Measurements from ENCODE around the gene CEBPA. TPM values are rescaled to one million over a fixed set of nuclear protein-coding genes. Genes with fewer than 3 reads are reported as not detected.
"Not testable (repeated sequence)": the region's sequence is repeated elsewhere in the genome, so short reads cannot be mapped to it uniquely, and the experiment has no call there.

Gene CEBPA
- total RNA-seq, 1 experiment from 2014 or later, result 2.5 TPM

DNA sequence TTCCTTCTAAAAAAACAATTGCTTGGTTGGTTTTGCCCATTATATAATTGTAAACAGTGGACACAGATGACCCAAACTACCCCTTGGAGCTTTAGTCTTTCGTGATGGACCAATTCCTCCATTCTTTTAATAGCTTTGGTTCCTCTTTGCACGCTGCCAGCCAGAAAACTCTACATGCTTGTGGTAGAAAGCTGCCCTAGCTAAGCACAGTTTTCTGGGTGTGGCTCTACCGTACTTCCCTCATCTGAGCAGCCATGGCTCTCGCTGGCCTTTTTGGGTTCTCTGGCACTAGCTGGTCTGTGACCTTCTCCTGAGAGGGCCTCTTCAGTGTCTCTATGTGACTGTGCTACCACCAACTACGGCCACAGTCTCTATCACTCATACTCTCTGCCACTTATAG is 29.9 kb upstream of the CEBPA start:
- DNase-seq (ENCODE audit: low read depth, low spot score), result no peak
- in situ Hi-C loops (cut with HindIII; ENCODE audit: low pct_unique_long_range_greater_than_20kb, low sequenced_read_pairs), result no loop called here

- in situ Hi-C loops (cut with HindIII; ENCODE audit: low pct_unique_long_range_greater_than_20kb, low sequenced_read_pairs), result no loop called here
- no peak for DNase-seq (ENCODE audit: low read depth, low spot score)
Measured at GRCh38 chr19:33329736-33330135, 27.4 kb upstream of the CEBPA start.

DNA sequence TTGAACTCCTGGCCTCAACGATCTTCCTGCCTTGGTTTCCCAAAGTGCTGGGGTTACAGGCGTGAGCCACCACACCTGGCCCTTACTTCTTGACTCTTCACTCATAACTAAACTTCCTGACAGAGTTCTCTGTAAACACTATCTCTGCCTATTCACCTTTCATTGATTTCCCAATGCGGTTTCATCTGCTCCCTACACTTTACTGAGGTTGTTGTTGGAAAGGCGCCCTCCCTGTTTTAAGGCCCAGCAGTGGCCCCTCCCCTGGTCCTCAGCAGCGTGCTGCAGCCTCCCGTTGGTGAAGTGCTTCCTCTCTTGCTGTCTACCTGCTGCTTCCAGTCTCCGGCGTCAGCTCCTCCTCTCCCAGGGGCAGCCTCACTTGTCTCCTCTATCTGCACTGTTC is 26.7 kb upstream of the CEBPA start:
- in situ Hi-C loops (cut with HindIII; ENCODE audit: low pct_unique_long_range_greater_than_20kb, low sequenced_read_pairs), result no loop called here
- DNase-seq (ENCODE audit: low read depth, low spot score), result no peak

DNA sequence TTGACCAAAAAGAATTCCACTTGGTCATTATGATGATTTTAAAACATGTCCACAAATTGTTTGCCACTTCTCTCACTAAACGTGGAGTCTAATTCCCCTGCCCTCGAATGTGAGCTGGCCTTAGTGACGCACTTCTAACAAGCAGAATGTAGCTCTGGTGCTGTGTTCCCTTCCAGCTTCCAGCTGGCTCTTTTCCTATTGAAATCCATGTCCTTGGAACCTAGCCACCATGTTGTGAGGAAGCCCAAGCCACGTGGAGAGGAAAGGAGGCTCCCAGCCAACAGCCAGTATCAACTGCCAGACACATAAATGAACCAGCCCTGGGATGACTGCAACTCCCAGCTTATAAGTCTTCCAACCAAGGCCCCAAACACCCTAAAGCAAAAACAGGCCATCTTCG is 23.6 kb upstream of the CEBPA start:
- no peak for DNase-seq (ENCODE audit: low read depth, low spot score)
- in situ Hi-C loops (cut with HindIII; ENCODE audit: low pct_unique_long_range_greater_than_20kb, low sequenced_read_pairs), result no loop called here

GRCh38 chr19:33324628-33325027 is 22.3 kb upstream of the CEBPA start:
- in situ Hi-C loops (cut with HindIII; ENCODE audit: low pct_unique_long_range_greater_than_20kb, low sequenced_read_pairs), result no loop called here

GRCh38 chr19:33323093-33323820 is 20.9 kb upstream of the CEBPA start:
- peak; percentile 36 for DNase-seq (ENCODE audit: low read depth, low spot score)
- in situ Hi-C loops (cut with HindIII; ENCODE audit: low pct_unique_long_range_greater_than_20kb, low sequenced_read_pairs), result no loop called here

More at GRCh38 chr19:33324628-33325027, 22.3 kb upstream of the CEBPA start:
- DNase-seq (ENCODE audit: low read depth, low spot score), result no peak

DNA sequence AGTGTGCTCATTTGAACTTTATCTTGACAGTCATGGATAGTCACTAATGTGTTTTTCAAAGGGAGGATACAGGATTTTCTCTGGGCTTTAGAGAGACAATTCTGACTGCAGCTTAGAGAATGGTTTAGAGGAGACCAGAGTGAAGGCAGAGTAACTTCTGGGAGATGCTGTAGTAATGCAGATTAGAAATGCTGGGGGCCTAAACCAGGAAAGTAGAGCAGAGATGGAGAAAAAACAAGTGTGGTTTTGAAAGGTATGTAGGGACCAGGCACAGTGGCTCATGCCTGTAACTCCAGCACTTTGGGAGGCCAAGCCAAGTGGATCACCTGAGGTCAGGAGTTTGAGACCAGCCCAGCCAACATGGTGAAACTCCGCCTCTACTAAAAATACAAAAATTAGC is 18.3 kb upstream of the CEBPA start:
- in situ Hi-C loops (cut with HindIII; ENCODE audit: low pct_unique_long_range_greater_than_20kb, low sequenced_read_pairs), result no loop called here

GRCh38 chr19:33317991-33318390 is 15.7 kb upstream of the CEBPA start:
- DNase-seq (ENCODE audit: low read depth, low spot score); in situ Hi-C loops (cut with HindIII; ENCODE audit: low pct_unique_long_range_greater_than_20kb, low sequenced_read_pairs): not testable (repeated sequence)

More for the DNA sequence above, 18.3 kb upstream of the CEBPA start:
- no peak for DNase-seq (ENCODE audit: low read depth, low spot score)

- in situ Hi-C loops (cut with HindIII; ENCODE audit: low pct_unique_long_range_greater_than_20kb, low sequenced_read_pairs), result no loop called here
- DNase-seq (ENCODE audit: low read depth, low spot score), result no peak
Measured at GRCh38 chr19:33317517-33317916, 15.2 kb upstream of the CEBPA start.

- no peak for DNase-seq (ENCODE audit: low read depth, low spot score)
- in situ Hi-C loops (cut with HindIII; ENCODE audit: low pct_unique_long_range_greater_than_20kb, low sequenced_read_pairs), result no loop called here
Measured at GRCh38 chr19:33316541-33317264, 14.4 kb upstream of the CEBPA start.

GRCh38 chr19:33312808-33313207 is 10.5 kb upstream of the CEBPA start:
- DNase-seq (ENCODE audit: low read depth, low spot score); in situ Hi-C loops (cut with HindIII; ENCODE audit: low pct_unique_long_range_greater_than_20kb, low sequenced_read_pairs): not testable (repeated sequence)

DNA sequence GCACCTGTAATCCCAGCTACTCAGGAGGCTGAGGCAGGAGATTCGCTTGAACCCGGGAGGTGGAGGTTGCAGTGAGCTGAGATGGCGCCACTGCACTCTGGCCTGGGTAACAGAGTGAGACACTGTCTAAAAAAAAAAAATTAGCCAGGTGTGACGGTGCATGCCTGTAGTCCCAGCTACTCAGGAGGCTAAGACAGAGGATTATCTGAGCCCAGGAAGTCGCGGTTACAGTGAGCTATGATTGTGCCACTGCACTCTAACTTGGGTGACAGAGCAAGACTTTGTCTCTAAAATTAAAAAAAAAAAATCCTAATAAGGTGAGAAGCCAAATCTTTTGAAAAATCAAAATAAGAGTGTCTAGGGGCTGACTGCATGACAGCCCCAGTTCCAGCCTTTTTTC is 9.7 kb upstream of the CEBPA start:
- DNase-seq (ENCODE audit: low read depth, low spot score), result no peak
- in situ Hi-C loops (cut with HindIII; ENCODE audit: low pct_unique_long_range_greater_than_20kb, low sequenced_read_pairs), result no loop called here

- no peak for DNase-seq (ENCODE audit: low read depth, low spot score)
Measured at GRCh38 chr19:33311326-33311682, 9.0 kb upstream of the CEBPA start.

GRCh38 chr19:33310606-33311325 is 8.4 kb upstream of the CEBPA start:
- in situ Hi-C loops (cut with HindIII; ENCODE audit: low pct_unique_long_range_greater_than_20kb, low sequenced_read_pairs), result no loop called here
- DNase-seq (ENCODE audit: low read depth, low spot score), result no peak

More at GRCh38 chr19:33311326-33311682, 9.0 kb upstream of the CEBPA start:
- in situ Hi-C loops (cut with HindIII; ENCODE audit: low pct_unique_long_range_greater_than_20kb, low sequenced_read_pairs), result no loop called here

- in situ Hi-C loops (cut with HindIII; ENCODE audit: low pct_unique_long_range_greater_than_20kb, low sequenced_read_pairs), result no loop called here
- DNase-seq (ENCODE audit: low read depth, low spot score), result no peak
Measured at GRCh38 chr19:33309826-33310225, 7.5 kb upstream of the CEBPA start.

- in situ Hi-C loops (cut with HindIII; ENCODE audit: low pct_unique_long_range_greater_than_20kb, low sequenced_read_pairs), result no loop called here
- no peak for DNase-seq (ENCODE audit: low read depth, low spot score)
Measured at GRCh38 chr19:33306853-33307792, 4.8 kb upstream of the CEBPA start.

- in situ Hi-C loops (cut with HindIII; ENCODE audit: low pct_unique_long_range_greater_than_20kb, low sequenced_read_pairs), result no loop called here
- DNase-seq (ENCODE audit: low read depth, low spot score), result no peak
Measured at GRCh38 chr19:33306191-33306590, 3.9 kb upstream of the CEBPA start.
